GM18868 (cell line): ENCODE measurements around the gene SNED1.

Experiments
- ATAC-seq: cut with Tn5 transposase; IDR thresholded peaks from one replicate; pipeline ENCODE4 v1.9.1; 2021; ENCODE audit warnings: mild to moderate bottlenecking, moderate library complexity; ENCODE audit not compliant: unreplicated experiment

The SNED1 gene

GRCh38 chr2:240959941-240960308 lies 38.5 kb upstream of the SNED1 start:
- ATAC-seq: no peak

GRCh38 chr2:240960309-240960970 lies 38.0 kb upstream of the SNED1 start:
- no peak for ATAC-seq

DNA sequence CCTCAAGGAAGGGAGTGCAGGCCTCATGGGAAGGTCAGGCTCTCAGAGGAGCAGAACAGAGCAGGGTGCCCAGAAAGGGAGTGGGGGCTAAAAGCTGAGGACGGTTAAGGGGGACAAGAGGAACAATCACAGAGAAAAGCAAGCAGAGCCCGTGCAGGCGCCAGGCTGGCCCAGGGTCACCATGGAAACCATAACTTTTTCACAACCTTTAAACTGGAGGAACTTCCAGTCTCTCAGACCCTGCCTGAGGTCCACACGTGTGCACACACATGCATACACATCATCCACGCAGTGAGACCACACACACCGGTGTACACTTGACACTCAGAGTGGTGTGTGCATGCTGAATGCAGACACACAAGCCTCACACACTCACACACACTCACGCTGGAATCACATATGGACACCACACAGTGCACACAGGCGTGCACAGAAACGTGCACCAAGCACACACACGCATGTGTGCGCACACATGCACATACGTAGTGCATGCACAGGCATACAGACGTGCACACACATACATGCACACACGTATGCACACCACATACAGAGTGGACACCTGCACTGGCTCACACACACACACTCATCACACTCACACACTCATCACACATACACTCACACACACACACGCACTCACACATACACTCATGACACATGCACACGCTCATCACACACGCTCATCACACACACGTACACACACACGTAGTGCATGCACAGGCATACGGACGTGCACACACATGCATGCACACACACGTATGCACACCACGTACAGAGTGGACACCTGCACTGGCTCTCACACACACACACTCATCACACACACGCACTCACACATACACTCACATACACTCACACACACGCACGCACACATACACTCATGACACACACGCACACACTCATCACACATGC lies 37.2 kb upstream of the SNED1 start:
- no peak for ATAC-seq

DNA sequence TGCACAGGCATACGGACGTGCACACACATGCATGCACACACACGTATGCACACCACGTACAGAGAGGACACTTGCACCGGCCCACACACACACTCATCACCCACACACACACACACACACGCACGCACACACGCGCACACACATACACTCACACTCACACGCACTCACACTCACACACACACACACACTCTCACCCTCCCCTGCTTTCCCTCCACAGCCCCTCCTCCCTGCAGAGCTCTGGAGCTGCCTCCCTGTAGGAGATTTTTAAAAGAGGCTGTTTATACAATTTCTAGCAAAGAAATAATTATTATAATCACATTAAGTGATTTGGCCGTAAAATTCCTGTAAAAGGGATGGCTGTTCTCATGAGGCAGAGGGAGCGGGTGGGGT lies 36.5 kb upstream of the SNED1 start:
- no peak for ATAC-seq

DNA sequence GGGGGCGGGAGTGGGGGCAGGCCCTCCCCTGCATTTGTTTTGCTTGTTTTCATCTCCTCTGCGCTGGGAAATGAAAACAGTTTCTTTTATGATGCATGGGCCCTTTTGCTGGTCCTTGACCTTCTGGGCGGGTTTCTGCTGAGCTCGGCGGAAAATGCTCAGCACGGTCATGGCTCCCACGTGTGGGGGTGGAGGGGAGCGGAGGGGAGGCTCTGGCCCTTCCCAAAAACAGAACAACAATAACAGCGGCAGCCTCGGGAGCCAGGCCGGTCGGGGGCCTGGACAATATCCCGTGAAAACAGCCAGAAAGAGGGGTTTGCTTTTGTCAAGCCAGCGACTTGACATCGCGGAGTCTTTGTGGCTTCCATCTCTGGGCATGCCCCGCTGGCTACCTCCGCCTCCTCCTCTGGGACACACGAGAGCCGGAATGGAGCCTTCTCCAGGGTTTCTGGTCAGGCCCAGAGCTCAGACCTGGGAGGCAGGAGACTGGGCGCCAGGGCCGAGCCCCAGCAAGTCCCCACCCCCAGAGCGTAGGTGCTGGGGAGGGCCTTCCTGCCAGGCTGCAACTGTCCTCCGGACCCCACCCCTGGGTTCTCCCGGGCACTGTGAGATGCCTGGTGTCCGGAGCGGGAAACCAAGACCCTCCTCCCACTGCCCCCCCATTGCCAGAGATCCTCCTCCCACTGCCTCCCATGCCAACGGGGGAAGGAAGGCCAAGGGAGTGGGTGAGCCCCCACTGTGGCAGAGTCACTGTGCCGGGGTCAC lies 35.9 kb upstream of the SNED1 start:
- ATAC-seq: no peak

DNA sequence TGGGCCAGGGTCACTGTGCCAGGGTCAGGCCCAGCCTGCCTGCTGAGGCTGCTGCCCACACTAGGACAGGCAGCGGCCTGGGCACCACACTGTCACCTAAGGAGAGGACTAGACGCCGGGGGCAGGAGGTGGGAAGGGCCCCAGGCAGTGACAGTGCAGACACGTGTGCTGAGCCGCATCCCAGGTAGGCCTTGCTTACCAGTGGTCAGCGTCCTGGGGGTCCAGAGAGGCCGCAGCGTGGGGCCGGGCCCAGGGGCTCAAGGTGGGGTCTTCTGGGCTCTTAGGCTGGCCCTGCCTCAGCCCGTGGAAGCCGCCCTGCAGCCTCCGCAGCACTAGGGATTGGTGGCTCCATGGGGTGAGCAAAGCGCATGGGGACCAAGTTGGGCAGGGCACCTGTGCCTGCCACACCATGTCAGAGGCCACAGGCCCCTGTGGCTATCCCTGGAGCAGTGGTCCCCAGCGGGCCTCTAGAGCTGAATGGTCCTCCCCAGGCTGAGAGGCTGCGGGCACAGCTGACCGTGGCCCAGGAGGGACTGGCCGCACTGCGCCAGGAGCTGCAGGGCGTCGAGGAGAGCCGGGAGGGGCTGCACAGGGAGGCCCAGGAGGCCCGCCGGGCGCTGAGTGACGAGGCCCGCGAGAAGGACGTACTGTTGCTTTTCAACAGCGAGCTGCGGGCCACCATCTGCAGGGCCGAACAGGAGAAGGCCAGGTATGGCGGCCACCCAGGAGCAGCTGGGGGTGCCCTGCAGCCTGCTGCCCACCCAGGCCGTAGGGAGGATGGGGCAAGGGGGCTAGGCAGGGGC lies 35.2 kb upstream of the SNED1 start:
- ATAC-seq: no peak

DNA sequence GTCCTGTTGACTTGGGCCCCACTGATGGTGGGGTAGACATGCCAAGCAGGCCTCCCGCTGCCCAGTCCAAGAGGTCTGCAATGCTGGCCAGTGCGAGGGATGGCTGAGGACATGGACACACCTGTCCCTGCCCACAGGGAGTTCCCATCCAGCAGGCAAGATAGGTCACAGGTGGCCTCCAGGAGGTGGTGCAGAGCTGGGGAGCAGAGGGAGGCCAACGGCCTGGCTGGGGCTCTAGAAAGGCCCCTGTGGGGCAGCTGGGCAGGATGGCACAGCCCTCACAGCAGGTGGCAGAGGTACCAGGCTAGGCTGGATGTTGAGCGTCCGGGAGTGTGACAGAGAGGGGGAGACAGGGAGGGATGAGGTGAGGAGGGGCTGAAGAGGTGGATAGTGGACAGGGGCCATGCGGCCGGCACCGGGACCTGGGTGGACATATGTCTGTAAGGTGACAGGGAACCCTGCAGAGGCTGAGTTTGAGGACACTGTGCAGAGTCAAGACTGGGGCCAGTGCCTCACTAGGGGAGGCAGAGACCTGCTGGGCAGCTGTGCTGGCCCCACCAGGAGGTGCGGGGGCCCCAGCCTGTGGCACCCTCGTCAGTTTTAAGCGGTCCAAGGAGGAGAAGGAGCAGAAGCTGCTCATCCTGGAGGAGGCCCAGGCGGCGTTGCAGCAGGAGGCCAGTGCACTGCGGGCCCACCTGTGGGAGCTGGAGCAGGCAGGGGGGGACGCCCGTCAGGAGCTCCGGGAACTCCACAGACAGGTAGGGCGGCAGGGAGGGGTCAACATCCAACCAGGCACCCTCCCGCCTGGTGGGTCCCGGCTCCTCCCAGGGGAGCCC lies 34.3 kb upstream of the SNED1 start:
- no peak for ATAC-seq

DNA sequence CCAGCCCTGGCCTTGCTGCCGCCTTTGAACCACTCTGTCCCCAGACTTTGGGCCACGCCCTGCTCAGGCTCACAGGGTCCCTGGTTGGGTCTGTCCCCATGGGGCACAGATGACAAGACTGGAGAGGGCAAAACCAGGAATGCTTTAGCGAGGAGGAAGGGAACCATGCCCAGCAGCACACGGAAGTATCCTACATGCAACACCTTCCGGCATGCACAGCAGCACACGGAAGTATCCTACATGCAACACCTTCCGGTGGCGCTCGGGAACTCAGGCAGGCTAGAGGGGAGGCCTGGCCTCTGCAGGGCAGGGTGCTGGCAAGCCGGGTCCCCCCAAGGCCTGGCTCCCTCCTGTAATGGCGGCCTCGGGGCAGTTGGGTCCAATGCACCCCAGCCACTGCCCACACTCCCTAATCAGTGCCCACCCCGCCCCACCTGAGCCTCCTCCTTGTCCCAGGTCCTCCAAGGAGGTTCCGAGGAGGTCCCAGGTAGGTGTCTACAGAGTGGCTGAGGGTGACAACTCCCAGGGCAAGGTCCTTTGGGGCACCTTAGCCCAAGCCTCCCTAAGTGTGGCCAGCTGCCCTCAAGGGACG lies 33.6 kb upstream of the SNED1 start:
- ATAC-seq: no peak

GRCh38 chr2:240965296-240965904 lies 33.0 kb upstream of the SNED1 start:
- no peak for ATAC-seq

DNA sequence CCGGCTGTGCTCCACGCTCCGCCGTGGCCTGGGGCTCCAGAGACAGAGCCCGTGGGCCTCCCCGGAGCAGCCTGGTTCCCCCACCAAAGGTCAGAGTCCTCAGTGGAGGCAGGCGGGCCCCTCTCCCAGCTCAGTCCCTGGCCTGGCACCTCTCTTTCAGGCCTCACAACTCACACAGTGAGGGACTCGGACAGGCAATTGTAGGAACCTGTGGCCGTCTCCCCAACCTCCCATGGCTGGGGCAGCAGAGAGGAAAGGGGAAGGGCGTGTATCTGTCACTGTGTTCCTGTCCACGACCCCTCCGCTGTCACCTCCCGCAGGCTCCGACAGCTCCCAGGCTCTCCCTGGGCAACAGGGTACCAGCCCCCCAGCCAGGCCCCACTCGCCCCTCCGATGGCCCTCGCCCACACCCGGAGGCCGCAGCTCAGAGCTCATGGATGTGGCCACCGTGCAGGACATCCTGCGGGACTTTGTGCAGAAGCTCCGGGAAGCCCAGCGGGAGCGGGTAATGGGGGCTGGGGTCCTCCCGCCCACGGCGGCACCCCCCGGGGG lies 32.4 kb upstream of the SNED1 start:
- ATAC-seq: no peak

DNA sequence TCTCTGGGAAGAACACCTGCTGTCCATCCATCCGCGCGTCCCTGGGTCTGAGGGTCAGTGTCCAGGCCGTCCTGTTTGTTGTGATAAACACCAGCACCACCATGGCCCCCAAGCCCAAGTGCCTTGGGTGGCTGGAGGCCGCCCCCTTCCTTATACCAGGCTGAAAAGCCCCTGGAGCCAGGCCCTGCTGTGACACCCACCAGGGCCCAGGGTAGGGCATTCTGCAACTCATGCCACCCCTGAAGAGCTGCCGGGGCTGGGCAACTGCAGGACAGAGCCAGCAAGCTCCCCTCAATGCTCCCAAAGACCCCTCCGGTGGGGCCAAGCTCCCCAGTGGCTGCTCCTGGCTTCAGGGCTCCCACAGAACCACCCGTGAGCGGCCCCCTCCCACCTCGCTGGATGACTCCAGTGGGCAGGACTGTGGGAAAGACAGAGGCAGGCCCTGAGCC lies 31.9 kb upstream of the SNED1 start:
- no peak for ATAC-seq

DNA sequence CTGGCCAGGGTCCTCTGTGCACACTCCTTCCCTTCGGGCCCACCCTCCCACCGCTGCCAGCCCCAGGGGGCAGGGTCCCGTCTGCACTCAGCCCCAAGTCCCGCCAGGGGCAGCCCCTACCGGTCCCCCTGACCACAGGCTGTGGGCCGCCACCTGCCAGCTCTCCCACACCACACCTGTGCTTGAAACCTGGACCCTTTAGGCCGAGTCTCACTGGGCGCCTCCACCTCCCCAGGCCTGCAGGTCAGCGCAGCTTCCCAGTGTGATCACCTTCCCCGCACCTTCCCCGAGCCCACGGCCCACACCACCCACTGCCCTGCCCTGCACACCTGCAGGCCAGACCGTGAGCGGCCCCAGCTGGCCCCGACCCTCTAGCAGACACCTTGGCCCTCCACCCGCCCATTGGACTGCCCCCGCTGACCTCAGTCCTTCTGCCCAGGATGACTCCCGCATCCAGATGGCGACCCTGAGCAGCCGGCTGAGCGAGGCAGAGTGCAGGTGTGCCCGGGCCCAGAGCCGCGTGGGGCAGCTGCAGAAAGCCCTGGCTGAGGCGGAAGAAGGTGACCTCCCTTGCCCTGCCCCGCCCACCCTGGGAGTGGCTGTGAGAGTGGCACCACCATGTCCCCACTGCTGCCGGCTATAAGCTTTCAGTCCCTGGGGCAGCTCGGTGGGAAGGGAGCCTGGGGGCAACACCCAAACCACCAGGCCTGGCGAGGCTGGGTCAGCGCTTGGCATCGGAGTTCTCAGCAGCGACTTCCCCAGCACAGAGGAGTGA lies 31.3 kb upstream of the SNED1 start:
- no peak for ATAC-seq

GRCh38 chr2:240967681-240968621 lies 30.5 kb upstream of the SNED1 start:
- ATAC-seq: no peak

DNA sequence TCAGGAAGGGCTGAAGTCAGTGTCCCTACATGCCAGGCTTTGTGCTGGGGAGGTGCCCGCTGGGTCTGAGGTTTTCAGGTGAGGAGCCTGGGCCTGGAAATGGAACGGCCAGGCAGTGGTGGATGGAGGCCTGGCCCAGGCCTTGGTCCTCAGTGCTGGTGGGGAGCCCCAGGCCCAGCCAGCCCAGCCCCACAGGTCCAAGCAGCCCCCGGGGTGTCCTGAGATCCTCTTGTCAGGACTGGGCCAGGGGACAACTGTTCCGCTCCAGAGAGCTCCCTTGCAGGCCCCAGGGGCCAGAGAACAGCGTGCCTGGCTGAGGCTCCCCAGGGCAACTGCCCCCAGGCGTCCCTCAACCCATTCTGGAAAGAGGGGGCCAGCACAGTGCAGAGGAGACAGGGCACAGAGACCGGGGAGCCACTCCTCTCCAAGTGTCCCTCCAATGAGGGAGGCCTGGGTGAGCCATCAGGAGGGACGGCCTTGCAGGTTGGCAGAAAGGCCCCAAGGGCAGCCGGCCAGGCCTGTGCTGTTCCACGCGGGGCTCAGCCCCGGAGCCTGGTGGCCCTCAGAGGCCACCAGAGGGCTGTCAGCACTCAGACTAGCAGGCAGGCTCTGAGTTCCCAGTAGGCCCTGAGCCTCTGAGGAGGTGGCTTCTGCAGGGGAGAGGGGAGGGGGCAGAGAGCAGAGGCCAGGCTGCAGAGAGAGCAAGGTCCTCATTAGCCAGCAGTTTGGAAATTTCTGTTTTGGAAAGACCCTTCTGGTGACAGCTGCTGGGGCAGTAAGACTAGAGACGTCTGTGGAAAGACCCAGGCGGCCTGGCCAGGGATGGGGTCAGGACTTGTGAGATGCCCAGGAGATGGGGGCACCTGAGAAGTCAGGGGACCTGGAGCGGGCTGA lies 29.4 kb upstream of the SNED1 start:
- ATAC-seq: no peak

GRCh38 chr2:240970104-240970503 lies 28.3 kb upstream of the SNED1 start:
- ATAC-seq: no peak

GRCh38 chr2:240970816-240971215 lies 27.6 kb upstream of the SNED1 start:
- ATAC-seq: no peak
